ENCODE measurements around the gene FAM124A.

- TF ChIP-seq POLR2A (IDR thresholded peaks at IDR 0.05) (no peak), CTCF (IDR thresholded peaks at IDR 0.05) (no peak), POLR2AphosphoS5 (IDR thresholded peaks at IDR 0.05) (no peak), EP300 (IDR thresholded peaks at IDR 0.05) (no peak)
These were observed 35.0 kb downstream of the FAM124A start for GRCh38 chr13:51257187-51257586.

Measured in upper lobe of left lung (tissue), 4 donors.